ENCODE results near the gene THG1L.

DNA sequence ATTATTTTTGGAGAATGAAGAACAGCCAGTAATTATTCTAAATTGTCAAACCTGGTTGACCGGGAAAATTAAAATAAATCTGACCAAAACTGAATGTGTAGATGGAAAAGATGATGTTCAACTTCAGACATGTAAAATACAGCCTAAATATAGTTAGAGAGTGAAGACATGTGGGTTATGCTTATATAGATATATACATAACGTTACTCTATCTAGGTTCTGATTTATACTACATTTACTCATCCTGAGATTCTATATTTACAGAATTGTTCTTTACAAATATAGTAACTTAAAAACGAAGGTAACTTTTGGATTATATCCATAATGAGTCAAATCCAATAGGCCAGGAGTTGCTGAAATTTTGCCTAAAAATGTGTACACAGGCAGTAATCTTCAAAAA, 20.8 kb upstream of the THG1L start:
- TF ChIP-seq, protein P1, sequence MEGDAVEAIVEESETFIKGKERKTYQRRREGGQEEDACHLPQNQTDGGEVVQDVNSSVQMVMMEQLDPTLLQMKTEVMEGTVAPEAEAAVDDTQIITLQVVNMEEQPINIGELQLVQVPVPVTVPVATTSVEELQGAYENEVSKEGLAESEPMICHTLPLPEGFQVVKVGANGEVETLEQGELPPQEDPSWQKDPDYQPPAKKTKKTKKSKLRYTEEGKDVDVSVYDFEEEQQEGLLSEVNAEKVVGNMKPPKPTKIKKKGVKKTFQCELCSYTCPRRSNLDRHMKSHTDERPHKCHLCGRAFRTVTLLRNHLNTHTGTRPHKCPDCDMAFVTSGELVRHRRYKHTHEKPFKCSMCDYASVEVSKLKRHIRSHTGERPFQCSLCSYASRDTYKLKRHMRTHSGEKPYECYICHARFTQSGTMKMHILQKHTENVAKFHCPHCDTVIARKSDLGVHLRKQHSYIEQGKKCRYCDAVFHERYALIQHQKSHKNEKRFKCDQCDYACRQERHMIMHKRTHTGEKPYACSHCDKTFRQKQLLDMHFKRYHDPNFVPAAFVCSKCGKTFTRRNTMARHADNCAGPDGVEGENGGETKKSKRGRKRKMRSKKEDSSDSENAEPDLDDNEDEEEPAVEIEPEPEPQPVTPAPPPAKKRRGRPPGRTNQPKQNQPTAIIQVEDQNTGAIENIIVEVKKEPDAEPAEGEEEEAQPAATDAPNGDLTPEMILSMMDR (IDR thresholded peaks at IDR 0.05; ENCODE audit: low read length) = no peak
- TF ChIP-seq EZH2 (IDR thresholded peaks at IDR 0.05; ENCODE audit: borderline replicate concordance, low read length) = no peak
